A549 treated with AZD9567 at 1 μM for 4 hours (cell line): ENCODE results near the gene PAF1. TPM values are rescaled to one million over a fixed set of nuclear protein-coding genes. Genes with fewer than 3 reads are reported as not detected.

Experiments
- total RNA-seq: library from RNA; stranded (reverse); fragments of 200-300 nt; extraction: Qiagen RNA extraction; gene quantifications from 5 replicates; pipeline ENCODE4 v1.2.3, GENCODE V29; 2022; ENCODE audit not compliant: insufficient read depth

The PAF1 gene
- total RNA-seq = 72.0 to 80.3 TPM (median 72.6 TPM) in 5 replicates

GRCh38 chr19:39390751-39391437, at the start of gene PAF1, which contains the start of gene MED29:
TSS of gene PAF1 (minus strand) at chr19:39391106. CDS start at chr19:39390864, 242 bp downstream.
TSS of gene MED29 (plus strand) at chr19:39391378. CDS start at chr19:39391423, 45 bp downstream.

GRCh38 chr19:39435499-39436349, 44.8 kb upstream of the PAF1 start, which contains the start of gene RPS16:
TSS of gene RPS16 (minus strand) at chr19:39435949. CDS start at chr19:39435895, 54 bp downstream.

GRCh38 chr19:39412100-39412866, 21.4 kb upstream of the PAF1 start, which contains the start of gene PLEKHG2:
TSS of gene PLEKHG2 (plus strand) at chr19:39412669. CDS start at chr19:39414087, 1,418 bp downstream.

GRCh38 chr19:39406656-39407409, 15.9 kb upstream of the PAF1 start, which contains the start of gene ZFP36:
TSS of gene ZFP36 (plus strand) at chr19:39406847. CDS start at chr19:39406905, 58 bp downstream.

GRCh38 chr19:39341719-39342604, 48.9 kb downstream of the PAF1 start, which contains the start of gene SAMD4B:
TSS of gene SAMD4B (plus strand) at chr19:39342421. CDS start at chr19:39356894, 14,473 bp downstream.

Other genes with a start within 250 kb of the PAF1 start
- gene NCCRP1, start 194.1 kb downstream of the PAF1 start, total RNA-seq = 1.3 to 2.1 TPM (median 1.4 TPM) in 5 replicates
- not detected in 5 replicates for gene SYCN, start 186.8 kb downstream of the PAF1 start, total RNA-seq
- gene IFNL3, start 146.1 kb downstream of the PAF1 start, total RNA-seq = not detected in 5 replicates
- gene IFNL4, start 142.2 kb downstream of the PAF1 start, total RNA-seq = 0.06 TPM in 1 of 5 replicates, not detected in the others
- not detected in 5 replicates for gene IFNL2, start 122.7 kb downstream of the PAF1 start, total RNA-seq
- gene IFNL1, start 94.7 kb downstream of the PAF1 start, total RNA-seq = 0.13 to 0.16 TPM in 2 of 5 replicates, not detected in the others
- gene LRFN1, start 70.2 kb downstream of the PAF1 start, total RNA-seq = 5.9 to 10.7 TPM (median 8.9 TPM) in 5 replicates
- gene GMFG, start 55.1 kb downstream of the PAF1 start, total RNA-seq = 0.45 to 0.82 TPM (median 0.62 TPM) in 3 of 5 replicates, not detected in the others
- 115 to 174 TPM (median 166 TPM) in 5 replicates for gene SAMD4B, start 48.7 kb downstream of the PAF1 start, total RNA-seq
- gene MED29, start 272 bp upstream of the PAF1 start, total RNA-seq = 73.8 to 80.0 TPM (median 75.8 TPM) in 5 replicates
- 166 to 245 TPM (median 209 TPM) in 5 replicates for gene ZFP36, start 15.7 kb upstream of the PAF1 start, total RNA-seq
- 49.0 to 86.4 TPM (median 78.5 TPM) in 5 replicates for gene PLEKHG2, start 21.6 kb upstream of the PAF1 start, total RNA-seq
- gene RPS16, start 44.8 kb upstream of the PAF1 start, total RNA-seq = 5,938 to 7,845 TPM (median 7,337 TPM) in 5 replicates
- 143 to 205 TPM (median 186 TPM) in 5 replicates for gene SUPT5H, start 54.5 kb upstream of the PAF1 start, total RNA-seq
- gene TIMM50, start 89.7 kb upstream of the PAF1 start, total RNA-seq = 179 to 235 TPM (median 217 TPM) in 5 replicates
- 3.6 to 11.6 TPM (median 10.2 TPM) in 5 replicates for gene DLL3, start 107.8 kb upstream of the PAF1 start, total RNA-seq
- gene SELENOV, start 124.0 kb upstream of the PAF1 start, total RNA-seq = not detected in 5 replicates
- 8.2 to 12.8 TPM (median 8.7 TPM) in 5 replicates for gene EID2B, start 141.7 kb upstream of the PAF1 start, total RNA-seq
- 32.5 to 48.7 TPM (median 45.4 TPM) in 5 replicates for gene EID2, start 149.1 kb upstream of the PAF1 start, total RNA-seq
- gene LGALS13, start 211.4 kb upstream of the PAF1 start, total RNA-seq = not detected in 5 replicates